HG02970 (cell line): ENCODE results near the gene PLCL2.
"Not testable (repeated sequence)": the region's sequence is repeated elsewhere in the genome, so short reads cannot be mapped to it uniquely, and the experiment has no call there.

Source experiments
- ATAC-seq: cut with Tn5 transposase; IDR thresholded peaks from one replicate; pipeline ENCODE4 v1.9.1; 2021; ENCODE audit warnings: mild to moderate bottlenecking, moderate library complexity, moderate number of reproducible peaks; ENCODE audit not compliant: unreplicated experiment, low FRiP score

Gene PLCL2

GRCh38 chr3:16945330-16945729 lies 60.6 kb downstream of the PLCL2 start:
- ATAC-seq: no peak

- no peak for ATAC-seq
Observed at GRCh38 chr3:16950282-16950681, 65.5 kb downstream of the PLCL2 start.

- no peak for ATAC-seq
Observed at GRCh38 chr3:16950845-16951244, 66.1 kb downstream of the PLCL2 start.

- not testable (repeated sequence) for ATAC-seq
Observed at GRCh38 chr3:16957852-16958251, 73.1 kb downstream of the PLCL2 start.

- no peak for ATAC-seq
Observed at GRCh38 chr3:16960125-16960524, 75.4 kb downstream of the PLCL2 start.

GRCh38 chr3:16961621-16962205 lies 77.0 kb downstream of the PLCL2 start:
- ATAC-seq: no peak

GRCh38 chr3:16975083-16975482 lies 90.3 kb downstream of the PLCL2 start:
- no peak for ATAC-seq

GRCh38 chr3:16978234-16978920 lies 93.6 kb downstream of the PLCL2 start:
- no peak for ATAC-seq

- ATAC-seq: no peak
Observed at GRCh38 chr3:16978921-16979271, 94.1 kb downstream of the PLCL2 start.

- ATAC-seq: not testable (repeated sequence)
Observed at GRCh38 chr3:16979769-16980515, 95.2 kb downstream of the PLCL2 start.

- not testable (repeated sequence) for ATAC-seq
Observed at GRCh38 chr3:16980526-16980925, 95.8 kb downstream of the PLCL2 start.

GRCh38 chr3:16982460-16982859 lies 97.7 kb downstream of the PLCL2 start:
- no peak for ATAC-seq

- ATAC-seq: no peak
Observed at GRCh38 chr3:16985608-16986007, 100.9 kb downstream of the PLCL2 start.

GRCh38 chr3:16987141-16987540 lies 102.4 kb downstream of the PLCL2 start:
- no peak for ATAC-seq

GRCh38 chr3:16990163-16990562 lies 105.4 kb downstream of the PLCL2 start:
- no peak for ATAC-seq

GRCh38 chr3:16992198-16992597 lies 107.4 kb downstream of the PLCL2 start:
- no peak for ATAC-seq

GRCh38 chr3:16993227-16993626 lies 108.5 kb downstream of the PLCL2 start:
- ATAC-seq: no peak

GRCh38 chr3:16994854-16995525 lies 110.2 kb downstream of the PLCL2 start:
- no peak for ATAC-seq

GRCh38 chr3:16995601-16996000 lies 110.8 kb downstream of the PLCL2 start:
- no peak for ATAC-seq

GRCh38 chr3:16998236-16998923 lies 113.6 kb downstream of the PLCL2 start:
- ATAC-seq: no peak

GRCh38 chr3:16999161-16999560 lies 114.4 kb downstream of the PLCL2 start:
- no peak for ATAC-seq
